HG03095 (cell line): ENCODE measurements around the gene CDR2.
"Not testable (repeated sequence)": the region's sequence is repeated elsewhere in the genome, so short reads cannot be mapped to it uniquely, and the experiment has no call there.

Source experiments
- ATAC-seq: cut with Tn5 transposase; IDR thresholded peaks from one replicate; pipeline ENCODE4 v1.9.1; 2021; ENCODE audit warnings: moderate library complexity; ENCODE audit not compliant: unreplicated experiment

Gene CDR2

GRCh38 chr16:22375963-22376640 lies 1.7 kb upstream of the CDR2 start:
- ATAC-seq: no peak

- ATAC-seq: no peak
These were observed 921 bp upstream of the CDR2 start for GRCh38 chr16:22375117-22375962.

GRCh38 chr16:22373662-22374310 lies 633 bp downstream of the CDR2 start:
- ATAC-seq: peak; percentile 13

GRCh38 chr16:22372882-22373661 lies 1.3 kb downstream of the CDR2 start:
- ATAC-seq: no peak

GRCh38 chr16:22370038-22370820 lies 4.2 kb downstream of the CDR2 start:
- ATAC-seq: no peak

GRCh38 chr16:22369221-22369811 lies 5.1 kb downstream of the CDR2 start:
- ATAC-seq: no peak

- ATAC-seq: not testable (repeated sequence)
These were observed 6.1 kb downstream of the CDR2 start for GRCh38 chr16:22368200-22368826.

- ATAC-seq: no peak
These were observed 7.5 kb downstream of the CDR2 start for GRCh38 chr16:22366889-22367288.

- no peak for ATAC-seq
These were observed 8.0 kb downstream of the CDR2 start for GRCh38 chr16:22366371-22366770.

GRCh38 chr16:22364241-22364640 lies 10.2 kb downstream of the CDR2 start:
- ATAC-seq: no peak

GRCh38 chr16:22360963-22361659 lies 13.3 kb downstream of the CDR2 start:
- ATAC-seq: no peak

GRCh38 chr16:22359679-22360078 lies 14.7 kb downstream of the CDR2 start:
- ATAC-seq: no peak

- ATAC-seq: no peak
These were observed 16.4 kb downstream of the CDR2 start for GRCh38 chr16:22358000-22358399.

- ATAC-seq: no peak
These were observed 16.8 kb downstream of the CDR2 start for GRCh38 chr16:22357635-22357971.

GRCh38 chr16:22356930-22357634 lies 17.3 kb downstream of the CDR2 start:
- ATAC-seq: no peak

GRCh38 chr16:22355487-22355908 lies 18.9 kb downstream of the CDR2 start:
- ATAC-seq: no peak

- ATAC-seq: no peak
These were observed 20.4 kb downstream of the CDR2 start for GRCh38 chr16:22353933-22354541.
